Measurements from ENCODE around the gene OR10AG1. TPM values are rescaled to one million over a fixed set of nuclear protein-coding genes. Genes with fewer than 3 reads are reported as not detected.

The OR10AG1 gene
- polyA plus RNA-seq, 3 donors: not detected

GRCh38 chr11:55966391-55966790 is 3.4 kb downstream of the OR10AG1 start:
- H3K4me3 Mint-ChIP-seq: no peak overlapping the region
- no peak overlapping the region for H3K27ac ChIP-seq (ENCODE audit: low read depth in 1 of 2, low read length in 2 of 2)
- intact Hi-C loops (cut with micrococcal nuclease): no loop called here
- no peak overlapping the region for H2AFZ ChIP-seq (ENCODE audit: insufficient read depth, low read depth, low read length, poor library complexity, severe bottlenecking)
- no peak overlapping the region for H3K4me2 ChIP-seq (replicated peaks; ENCODE audit: extremely low read depth, low read length, poor library complexity, severe bottlenecking)
- 40% methylated on average over 1 of the region's 2 CpGs for WGBS (ENCODE audit: insufficient coverage)
- peaks cover 0 to 4% (median 1%) of the 10 kb centered on the region in 7 donors for H3K9me3 Mint-ChIP-seq
- H3K36me3 ChIP-seq (replicated peaks in 1 of 2; ENCODE audit: control insufficient read depth in 1 of 2, insufficient read depth in 2 of 2, low read length in 2 of 2): no peaks in the 10 kb centered on the region
- H3K36me3 Mint-ChIP-seq: no peaks in the 10 kb centered on the region
- H3K4me3 ChIP-seq (replicated peaks in 1 of 3; ENCODE audit: low read depth in 2 of 3, low read length in 3 of 3): no peak overlapping the region
- H3K9ac ChIP-seq (ENCODE audit: insufficient read depth, low read length, poor library complexity, severe bottlenecking): no peak overlapping the region
- H3K79me2 ChIP-seq (ENCODE audit: insufficient read depth, low read length): no peaks in the 10 kb centered on the region
- TF ChIP-seq, protein P1, sequence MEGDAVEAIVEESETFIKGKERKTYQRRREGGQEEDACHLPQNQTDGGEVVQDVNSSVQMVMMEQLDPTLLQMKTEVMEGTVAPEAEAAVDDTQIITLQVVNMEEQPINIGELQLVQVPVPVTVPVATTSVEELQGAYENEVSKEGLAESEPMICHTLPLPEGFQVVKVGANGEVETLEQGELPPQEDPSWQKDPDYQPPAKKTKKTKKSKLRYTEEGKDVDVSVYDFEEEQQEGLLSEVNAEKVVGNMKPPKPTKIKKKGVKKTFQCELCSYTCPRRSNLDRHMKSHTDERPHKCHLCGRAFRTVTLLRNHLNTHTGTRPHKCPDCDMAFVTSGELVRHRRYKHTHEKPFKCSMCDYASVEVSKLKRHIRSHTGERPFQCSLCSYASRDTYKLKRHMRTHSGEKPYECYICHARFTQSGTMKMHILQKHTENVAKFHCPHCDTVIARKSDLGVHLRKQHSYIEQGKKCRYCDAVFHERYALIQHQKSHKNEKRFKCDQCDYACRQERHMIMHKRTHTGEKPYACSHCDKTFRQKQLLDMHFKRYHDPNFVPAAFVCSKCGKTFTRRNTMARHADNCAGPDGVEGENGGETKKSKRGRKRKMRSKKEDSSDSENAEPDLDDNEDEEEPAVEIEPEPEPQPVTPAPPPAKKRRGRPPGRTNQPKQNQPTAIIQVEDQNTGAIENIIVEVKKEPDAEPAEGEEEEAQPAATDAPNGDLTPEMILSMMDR (IDR thresholded peaks at IDR 0.05): no peak
- no peak for DNase-seq
- H3K27me3 ChIP-seq (ENCODE audit: control insufficient read depth in 2 of 2, insufficient read depth in 2 of 2, low read length in 2 of 2): no peaks in the 10 kb centered on the region
- H3K9me3 ChIP-seq (replicated peaks in 1 of 2; ENCODE audit: control insufficient read depth in 1 of 2, insufficient read depth in 1 of 2, low read length in 2 of 2): peaks cover 7 to 10% of the 10 kb centered on the region in 2 donors
- no peaks in the 10 kb centered on the region for H3K4me1 Mint-ChIP-seq
- H3K27ac Mint-ChIP-seq: no peak overlapping the region
- no peaks in the 10 kb centered on the region for H3K4me1 ChIP-seq (ENCODE audit: control insufficient read depth in 1 of 2, insufficient read depth in 2 of 2, low read length in 2 of 2)
- no peaks in the 10 kb centered on the region for H4K20me1 ChIP-seq (ENCODE audit: insufficient read depth, low read length)
- H3K27me3 Mint-ChIP-seq (ENCODE audit: low read depth in 3 of 3): no peaks in the 10 kb centered on the region

DNA sequence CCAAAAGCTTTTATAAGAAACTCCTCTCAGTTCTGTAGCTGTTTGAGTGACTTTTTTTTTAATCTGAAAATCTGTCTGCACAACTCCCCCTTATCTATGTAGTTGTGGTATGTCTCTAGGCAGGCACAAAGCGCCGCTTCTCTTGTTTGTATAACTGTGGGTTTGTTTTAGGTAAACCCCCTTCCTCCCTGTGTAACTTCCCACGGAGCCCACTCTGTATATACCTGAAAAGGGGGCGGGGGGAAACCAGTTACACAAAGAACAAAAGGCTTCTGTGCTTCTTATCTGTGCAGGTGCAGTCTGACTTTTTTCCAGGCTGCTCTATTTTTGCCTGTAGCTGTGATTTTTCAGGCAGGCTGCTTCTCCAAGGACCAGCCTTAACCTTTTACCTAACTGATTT is 13.2 kb downstream of the OR10AG1 start:
- Mint-ChIP-seq H3K9me3 (peaks cover 0 to 3% (median 0%) of the 10 kb centered on the region in 7 donors), H3K36me3 (no peaks in the 10 kb centered on the region), H3K4me1 (no peaks in the 10 kb centered on the region), H3K27me3 (ENCODE audit: low read depth in 3 of 3) (no peaks in the 10 kb centered on the region), H3K4me3 (no peak overlapping the region), H3K27ac (no peak overlapping the region)
- Histone ChIP-seq H3K79me2 (ENCODE audit: insufficient read depth, low read length) (no peaks in the 10 kb centered on the region), H3K9ac (ENCODE audit: insufficient read depth, low read length, poor library complexity, severe bottlenecking) (no peak overlapping the region), H4K20me1 (ENCODE audit: insufficient read depth, low read length) (no peaks in the 10 kb centered on the region), H3K4me2 (replicated peaks; ENCODE audit: extremely low read depth, low read length, poor library complexity, severe bottlenecking) (no peak overlapping the region), H3K4me1 (ENCODE audit: control insufficient read depth in 1 of 2, insufficient read depth in 2 of 2, low read length in 2 of 2) (no peaks in the 10 kb centered on the region), H3K27ac (ENCODE audit: low read depth in 1 of 2, low read length in 2 of 2) (no peak overlapping the region), H3K27me3 (ENCODE audit: control insufficient read depth in 2 of 2, insufficient read depth in 2 of 2, low read length in 2 of 2) (no peaks in the 10 kb centered on the region), H2AFZ (ENCODE audit: insufficient read depth, low read depth, low read length, poor library complexity, severe bottlenecking) (no peak overlapping the region), H3K9me3 (replicated peaks in 1 of 2; ENCODE audit: control insufficient read depth in 1 of 2, insufficient read depth in 1 of 2, low read length in 2 of 2) (no peaks in the 10 kb centered on the region), H3K36me3 (replicated peaks in 1 of 2; ENCODE audit: control insufficient read depth in 1 of 2, insufficient read depth in 2 of 2, low read length in 2 of 2) (no peaks in the 10 kb centered on the region), H3K4me3 (replicated peaks in 1 of 3; ENCODE audit: low read depth in 2 of 3, low read length in 3 of 3) (no peak overlapping the region)
- TF ChIP-seq, protein P1 (IDR thresholded peaks at IDR 0.05): no peak
- intact Hi-C loops (cut with micrococcal nuclease): no loop called here
- DNase-seq: no peak
- no CpG with 5 or more reads among the region's 4 CpGs for WGBS (ENCODE audit: insufficient coverage)

Measured in CD14-positive monocyte (primary cell).